Astrocyte of the hippocampus (primary cell): ENCODE measurements around the gene CST7.

Experiments used
- DNase-seq: peaks from one replicate; pipeline ENCODE4 v3.0.0; 2011; ENCODE audit warnings: low read depth, low spot score

CST7 gene

GRCh38 chr20:24950836-24951525, 1.9 kb downstream of the CST7 start:
- DNase-seq: no peak

GRCh38 chr20:24951536-24952083, 2.5 kb downstream of the CST7 start:
- DNase-seq: no peak

- DNase-seq: no peak
These were observed 3.5 kb downstream of the CST7 start for GRCh38 chr20:24952376-24953208.

GRCh38 chr20:24953209-24953575, 4.1 kb downstream of the CST7 start:
- no peak for DNase-seq

DNA sequence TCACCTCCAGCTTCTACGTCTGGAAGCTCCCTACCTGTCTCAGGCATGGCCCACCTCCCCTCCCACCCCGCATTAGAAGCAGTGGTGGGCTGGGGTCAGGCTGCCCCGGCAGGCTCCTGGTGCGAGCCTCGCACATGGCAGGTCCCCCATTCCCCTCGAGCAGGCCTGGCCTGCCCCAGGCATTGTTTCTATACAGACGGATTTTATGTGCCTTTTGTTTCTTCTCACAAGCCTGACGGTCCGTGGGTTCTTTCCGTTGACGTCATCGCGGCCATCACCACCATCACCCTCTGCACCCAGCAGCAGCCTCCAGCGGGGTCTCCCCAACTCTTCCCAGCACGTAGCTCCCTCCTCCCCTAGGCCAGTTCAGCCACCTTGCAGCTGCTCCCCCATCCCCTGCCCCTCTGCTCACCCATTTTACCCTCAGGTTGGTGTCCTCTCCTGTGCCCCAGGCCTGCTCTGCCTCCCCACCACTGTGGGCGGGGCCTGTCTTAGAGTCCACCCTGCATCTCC, 4.6 kb downstream of the CST7 start:
- DNase-seq: no peak

- no peak for DNase-seq
These were observed 5.1 kb downstream of the CST7 start for GRCh38 chr20:24954151-24954550.

DNA sequence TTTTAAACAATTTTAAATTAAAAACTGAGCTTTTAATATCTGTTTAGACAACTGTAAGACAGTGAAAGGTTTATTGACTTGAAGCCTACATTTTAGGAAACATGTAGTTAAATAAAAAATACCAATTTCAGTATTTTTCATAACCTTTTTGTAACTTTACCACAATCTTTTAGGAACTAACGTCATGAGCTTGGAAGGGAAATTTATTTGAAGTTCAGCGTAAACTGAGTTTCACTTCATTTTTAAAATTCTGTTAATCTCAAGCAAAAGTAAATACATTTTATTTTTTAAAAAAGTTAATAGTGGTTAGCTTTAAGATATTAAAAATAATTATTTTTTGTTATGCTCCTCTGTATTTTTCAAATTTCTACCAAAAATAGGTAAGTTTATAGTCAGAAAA, 5.5 kb downstream of the CST7 start:
- no peak for DNase-seq

- no peak for DNase-seq
These were observed 6.0 kb downstream of the CST7 start for GRCh38 chr20:24955045-24955444.

- DNase-seq: no peak
These were observed 7.2 kb downstream of the CST7 start for GRCh38 chr20:24956001-24956841.

GRCh38 chr20:24957326-24958016, 8.4 kb downstream of the CST7 start:
- no peak for DNase-seq

DNA sequence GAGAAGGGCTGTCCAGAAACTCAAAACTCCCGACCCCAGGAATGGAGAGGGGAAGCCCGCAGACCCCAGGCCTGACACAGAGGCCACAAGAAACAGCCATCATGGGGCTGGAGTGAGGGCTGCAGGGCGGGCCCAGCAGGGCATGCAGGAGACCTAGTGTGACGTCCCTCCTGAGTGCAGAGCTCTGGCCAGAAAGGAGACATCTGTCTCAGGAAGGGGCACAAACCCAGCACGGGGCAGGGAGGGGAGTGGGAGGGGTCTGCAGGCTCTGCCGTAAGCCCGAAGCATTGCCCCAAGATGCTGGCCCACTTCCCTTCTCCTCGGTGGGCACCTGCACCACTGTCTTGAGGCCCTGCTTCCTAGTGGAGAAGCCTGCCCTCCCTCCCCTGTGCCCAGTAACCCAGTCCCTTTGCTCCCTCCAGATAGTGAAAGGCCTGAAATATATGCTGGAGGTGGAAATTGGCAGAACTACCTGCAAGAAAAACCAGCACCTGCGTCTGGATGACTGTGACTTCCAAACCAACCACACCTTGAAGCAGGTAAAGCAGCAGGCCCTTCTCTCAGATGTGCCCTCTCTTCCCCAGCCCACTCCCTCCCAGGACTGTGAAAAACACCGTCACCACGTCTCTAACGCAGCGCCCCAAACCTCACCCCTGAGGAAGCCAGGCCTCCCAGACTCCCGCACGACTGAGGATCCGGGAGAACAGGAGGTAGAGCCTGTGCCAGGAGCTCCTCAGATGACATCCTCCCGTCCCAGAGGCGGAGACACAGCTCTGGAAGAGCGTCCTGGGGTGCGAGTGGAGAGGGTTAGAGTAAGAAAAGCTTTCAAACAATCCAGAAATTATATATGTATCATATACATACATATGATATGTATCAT, 9.7 kb downstream of the CST7 start:
- no peak for DNase-seq

- no peak for DNase-seq
These were observed 10.7 kb downstream of the CST7 start for GRCh38 chr20:24959591-24960301.

DNA sequence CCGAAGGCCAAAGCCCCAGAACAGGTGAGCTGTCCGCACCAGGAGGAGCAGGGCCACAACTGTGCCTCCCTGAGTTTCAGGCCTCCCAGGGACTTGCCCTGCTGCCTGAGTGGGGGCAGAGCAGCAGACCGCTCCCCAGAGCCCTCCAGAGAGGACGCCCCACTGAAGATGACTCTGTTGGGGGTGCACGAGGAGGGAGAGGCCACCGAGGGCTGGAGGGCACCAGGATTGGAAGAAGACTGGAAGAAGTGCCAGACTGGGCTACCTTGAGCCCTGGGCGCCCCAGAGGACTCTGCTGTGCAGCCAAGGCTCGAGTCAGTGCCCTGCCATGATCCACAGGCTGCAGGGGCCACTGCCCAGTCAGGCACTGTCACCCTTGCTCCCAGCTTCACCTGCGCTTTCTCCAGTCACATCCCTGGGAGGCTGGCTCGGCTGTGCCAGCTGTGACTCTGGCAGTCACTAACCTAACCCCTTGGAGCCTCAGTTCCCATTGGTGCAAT, 11.3 kb downstream of the CST7 start:
- no peak for DNase-seq

DNA sequence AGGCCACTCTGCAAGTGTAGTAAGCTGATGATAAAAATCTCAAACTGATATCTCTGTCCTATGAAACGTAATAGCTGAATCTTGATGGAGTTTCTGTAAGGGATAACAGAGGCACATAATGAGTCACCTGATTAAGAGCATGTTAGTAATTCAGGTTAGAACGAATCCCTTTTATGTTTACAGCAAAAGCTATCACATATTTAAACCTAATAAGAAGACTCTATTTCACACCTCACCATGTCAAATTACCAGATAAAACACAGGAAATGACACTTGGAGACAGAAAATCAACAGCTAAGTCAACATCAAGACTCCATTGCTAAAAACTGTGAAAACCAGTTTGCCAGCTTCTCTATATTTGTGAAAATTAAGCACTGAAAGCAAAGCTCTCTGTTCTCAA, 11.8 kb downstream of the CST7 start:
- no peak for DNase-seq

GRCh38 chr20:24961384-24962181, 12.5 kb downstream of the CST7 start:
- no peak for DNase-seq

- DNase-seq: no peak
These were observed 13.1 kb downstream of the CST7 start for GRCh38 chr20:24962182-24962492.

DNA sequence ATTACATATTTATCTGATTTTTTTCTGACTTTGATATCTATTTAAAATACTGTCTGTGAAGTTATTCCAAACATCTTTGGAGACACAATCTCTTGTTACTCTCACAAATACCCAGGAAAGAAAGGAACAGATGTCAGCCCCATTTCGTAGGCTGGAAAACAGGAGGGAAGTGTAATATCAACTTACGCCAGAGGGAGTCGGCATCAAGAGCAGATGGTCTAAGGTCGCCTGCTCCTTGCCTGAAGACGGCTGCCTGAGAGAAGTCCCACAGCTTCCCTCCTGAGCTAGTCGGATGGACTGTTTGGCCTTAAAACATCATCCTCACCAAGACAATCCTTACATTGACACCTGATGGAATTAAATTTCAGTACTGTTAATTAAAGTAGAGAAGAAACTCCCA, 13.4 kb downstream of the CST7 start:
- no peak for DNase-seq

DNA sequence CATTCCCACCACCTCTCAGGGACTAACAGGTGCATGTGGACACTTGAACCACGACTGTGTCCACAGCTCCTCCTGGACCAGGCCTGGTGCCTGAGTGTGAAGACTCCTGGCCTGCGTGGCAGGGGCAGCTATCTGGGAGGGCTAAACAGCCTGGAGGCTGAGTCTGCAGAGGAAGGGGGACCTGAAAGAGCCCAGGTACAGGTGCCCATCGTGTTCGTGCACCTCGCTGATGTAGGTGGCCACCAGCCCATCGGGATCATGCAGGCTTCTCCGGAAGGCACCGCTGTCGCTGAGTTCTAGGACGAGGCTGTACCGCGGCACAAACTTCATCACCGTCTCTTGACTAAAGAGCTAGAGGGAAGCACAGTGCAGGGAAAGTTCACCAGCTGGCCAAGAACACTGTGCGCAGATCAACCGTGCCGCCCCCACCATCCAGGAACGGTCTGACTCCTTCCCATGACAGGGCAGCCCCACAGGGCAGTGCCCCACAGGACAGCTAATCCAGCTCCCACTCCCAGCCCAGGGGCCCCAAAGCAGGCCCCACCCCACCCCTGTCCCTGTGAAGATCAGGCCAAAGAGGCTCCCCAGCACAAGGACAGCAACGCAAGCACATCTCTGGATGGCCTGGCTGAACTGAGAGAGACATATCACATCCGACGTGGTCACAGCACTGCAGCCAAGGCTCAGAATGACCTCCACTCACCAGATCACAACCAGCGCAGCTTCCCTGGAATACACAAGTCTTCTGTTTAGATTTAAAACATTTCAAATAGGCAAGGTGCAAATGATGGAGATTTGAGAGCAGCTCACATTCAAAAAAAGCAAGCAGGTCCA, 14.8 kb downstream of the CST7 start:
- DNase-seq: no peak
